ENCODE results near the gene ASGR1. TPM values are rescaled to one million over a fixed set of nuclear protein-coding genes. Genes with fewer than 3 reads are reported as not detected.
A peak's percentile ranks its signal among the peaks of the same experiment; 100 is the strongest.

ASGR1 gene
- total and polyA plus RNA-seq, 2 of the 4 experiments (the other 2 are of a cell fraction), result 1.3 to 3.8 TPM

- H3K27me3 ChIP-seq (ENCODE audit: control insufficient read depth, insufficient read depth, low read length), result peaks cover 26% of the 10 kb centered on the region
- no peak overlapping the region for H4K91ac ChIP-seq (ENCODE audit: insufficient read depth, low read depth, low read length)
- intact Hi-C loops (cut with micrococcal nuclease), result no loop called here
- dilution Hi-C loops (cut with HindIII; ENCODE audit: low sequenced_read_pairs, unreplicated experiment), result no loop called here
- H4K5ac ChIP-seq (ENCODE audit: low read depth, low read length), result no peak overlapping the region
- in situ Hi-C loops (cut with MboI; ENCODE audit: low sequenced_read_pairs), result no loop called here
- H2AK9ac ChIP-seq (replicated peaks; ENCODE audit: low read depth, low read length, poor library complexity), result no peak overlapping the region
- no peaks in the 10 kb centered on the region for H3K36me3 ChIP-seq (ENCODE audit: control insufficient read depth, insufficient read depth, low read length)
- no peak overlapping the region for H3K23ac ChIP-seq (ENCODE audit: low read depth, low read length)
- no peak overlapping the region for H3K27ac ChIP-seq (ENCODE audit: insufficient read depth, low read length)
- H3K9me3 ChIP-seq (ENCODE audit: control insufficient read depth, insufficient read depth, low read length), result no peaks in the 10 kb centered on the region
- DNase-seq (no peak), ATAC-seq (ENCODE audit: low read depth) (no peak)
- no peak overlapping the region for H2BK120ac ChIP-seq (ENCODE audit: low read depth, low read length)
- no peak overlapping the region for H3K18ac ChIP-seq (ENCODE audit: low read depth, low read length)
- ChIA-PET CTCF (interaction anchor here (1.2 kb wide), 1 partner anchor 21 kb away, joined by 3 read pairs; no protein-coding TSS in a partner anchor), POLR2A (ENCODE audit: unreplicated experiment) (no interaction called here)
- no peak overlapping the region for H2BK15ac ChIP-seq (ENCODE audit: low read depth, low read length)
- H3K4me2 ChIP-seq (ENCODE audit: low read depth, low read length), result no peak overlapping the region
- no peak overlapping the region for H3K14ac ChIP-seq (replicated peaks; ENCODE audit: low read depth, low read length)
- H3K9ac ChIP-seq (ENCODE audit: low read depth, low read length), result no peak overlapping the region
- H2AFZ ChIP-seq (replicated peaks; ENCODE audit: low read length, poor library complexity), result peak overlapping the region; percentile 56
- H3K79me1 ChIP-seq (ENCODE audit: low read depth in 1 of 2, low read length in 2 of 2), result no peaks in the 10 kb centered on the region
- no peak overlapping the region for H3K4ac ChIP-seq (ENCODE audit: low read depth, low read length)
- H3K4me3 ChIP-seq (ENCODE audit: insufficient read depth, low read depth, low read length), result no peak overlapping the region
- no peak overlapping the region for H4K8ac ChIP-seq (ENCODE audit: low read depth in 2 of 2, low read length in 2 of 2)
- no peak overlapping the region for H2AK5ac ChIP-seq (ENCODE audit: low read depth, low read length)
- no peaks in the 10 kb centered on the region for H3K9me1 ChIP-seq (ENCODE audit: insufficient read depth, low read length)
- BruUV-seq (replicated peaks), result no TSS peak
- H3K4me1 ChIP-seq (ENCODE audit: control insufficient read depth, insufficient read depth, low read length), result no peaks in the 10 kb centered on the region
- H2BK20ac ChIP-seq (ENCODE audit: low read depth, low read length), result no peak overlapping the region
- WGBS, 2 experiments (ENCODE audit: extremely low coverage in 2 of 2, insufficient read length in 1 of 2), result no CpG with 5 or more reads among the region's 10 CpGs
- no peaks in the 10 kb centered on the region for H4K20me1 ChIP-seq (ENCODE audit: insufficient read depth, low read length)
- TF ChIP-seq ELK1 (IDR thresholded peaks at IDR 0.05; ENCODE audit: borderline replicate concordance, low read depth, low read length) (no peak), RFX5 (IDR thresholded peaks at IDR 0.05; ENCODE audit: low read depth, low read length) (no peak), USF2 (IDR thresholded peaks at IDR 0.05; ENCODE audit: low read depth, low read length) (no peak), MAZ (IDR thresholded peaks at IDR 0.05; ENCODE audit: borderline replicate concordance, low read depth, low read length) (no peak), CEBPB (IDR thresholded peaks at IDR 0.05; ENCODE audit: low read depth, low read length) (no peak)
- H3K56ac ChIP-seq (ENCODE audit: extremely low read depth, insufficient read depth, low read length), result no peak overlapping the region
- no peak overlapping the region for H2BK5ac ChIP-seq (ENCODE audit: low read depth, low read length, poor library complexity, severe bottlenecking)
Measured at GRCh38 chr17:7156342-7156940, 22.7 kb downstream of the ASGR1 start.
